AG09309 (cell line): Measurements from ENCODE around the gene FUS.

ENCODE experiments used
- DNase-seq: peaks from one replicate; pipeline ENCODE4 v3.0.0-alpha.2; 2010; ENCODE audit warnings: low read depth
- H3K4me3 ChIP-seq: 2 replicates; pipeline ENCODE4 v1.5.1; 2011; ENCODE audit warnings: mild to moderate bottlenecking, low read depth, low read length, moderate library complexity; ENCODE audit not compliant: control insufficient read depth
- CTCF ChIP-seq: IDR thresholded peaks from 2 replicates; pipeline ENCODE4 v1.5.1; 2011; ENCODE audit warnings: mild to moderate bottlenecking, low read depth, low read length, inconsistent platforms; ENCODE audit not compliant: insufficient read depth, control insufficient read depth; ENCODE audit errors: missing control alignments

The FUS gene

GRCh38 chr16:31179747-31180459 lies at the start of gene FUS:
FUS (plus strand) TSS chr16:31180139; CDS start chr16:31180215, 76 bp downstream.
- DNase-seq, result peak; percentile 54
- no peak for TF ChIP-seq CTCF

GRCh38 chr16:31130336-31130891 lies 49.5 kb upstream of the FUS start:
- H3K4me3 ChIP-seq, result no peak overlapping the region
- no peak for DNase-seq
- no peak for TF ChIP-seq CTCF

More at GRCh38 chr16:31179747-31180459, at the start of gene FUS:
- peak within 1 kb of the TSS; percentile 90 for H3K4me3 ChIP-seq

- TF ChIP-seq CTCF, result no peak
- H3K4me3 ChIP-seq, result no peak overlapping the region
- DNase-seq, result no peak
These were observed 49.0 kb upstream of the FUS start for GRCh38 chr16:31130899-31131298.

- no peak overlapping the region for H3K4me3 ChIP-seq
- no peak for TF ChIP-seq CTCF
- no peak for DNase-seq
These were observed 48.5 kb upstream of the FUS start for GRCh38 chr16:31131416-31131815.

- no peak for DNase-seq
- no peak overlapping the region for H3K4me3 ChIP-seq
- TF ChIP-seq CTCF, result no peak
These were observed 48.1 kb upstream of the FUS start for GRCh38 chr16:31131841-31132271.

- no peak overlapping the region for H3K4me3 ChIP-seq
- no peak for DNase-seq
- TF ChIP-seq CTCF, result no peak
These were observed 47.5 kb upstream of the FUS start for GRCh38 chr16:31132303-31132979.
